HepG2 (cell line): ENCODE results near the gene SBNO1. TPM values are rescaled to one million over a fixed set of nuclear protein-coding genes. Genes with fewer than 3 reads are reported as not detected.
A peak's percentile ranks its signal among the peaks of the same experiment; 100 is the strongest.

Experiments
- HNF4G ChIP-seq, 2 experiments: sonication (generic) in 1 of 2; formaldehyde crosslinking in 1 of 2; IDR thresholded peaks; 2 replicates each; pipeline versions ENCODE4 v1.4.0 to v1.6.1; 2011 to 2020; ENCODE audit warnings: borderline replicate concordance in 2 of 2, low read depth in 2 of 2, mild to moderate bottlenecking in 2 of 2, low read length in 1 of 2, missing genetic modification reagents in 1 of 2, moderate library complexity in 1 of 2
- MEIS2 ChIP-seq: sonication (generic); formaldehyde crosslinking; IDR thresholded peaks from 2 replicates; pipeline ENCODE4 v1.9.0; 2021; ENCODE audit warnings: mild to moderate bottlenecking, missing genetic modification reagents
- MXI1 ChIP-seq: IDR thresholded peaks from 3 replicates; pipeline ENCODE4 v1.6.1; 2012; ENCODE audit warnings: low read depth, low read length, inconsistent platforms, borderline replicate concordance
- SMC3 ChIP-seq: IDR thresholded peaks from 2 replicates; pipeline ENCODE4 v1.6.1; 2011; ENCODE audit warnings: low read length, improper control_type of control experiment
- XRCC5 ChIP-seq: fragments of 200-400 bp; formaldehyde crosslinking; optimal IDR thresholded peaks from 2 replicates; pipeline ENCODE3; 2017; ENCODE audit warnings: mild to moderate bottlenecking, low read length
- ZNF672 ChIP-seq: sonication (generic); formaldehyde crosslinking; IDR thresholded peaks from 2 replicates; pipeline ENCODE4 v1.8.1; 2022; ENCODE audit warnings: missing genetic modification reagents
- ZNF746 ChIP-seq: sonication (generic); formaldehyde crosslinking; IDR thresholded peaks from 2 replicates; pipeline ENCODE4 v1.8.0; 2022; ENCODE audit warnings: mild to moderate bottlenecking, missing genetic modification reagents
- polyA plus RNA-seq, 8 experiments: library from polyadenylated mRNA; depleted of rRNA in 3 of 8; stranded (reverse) in 7 of 8; unstranded in 1 of 8; fragments of >200 nt; fragmentation: Illumina TruSeq in 4 of 8; extraction: Trizol in 4 of 8; gene quantifications; 2 replicates each; pipeline versions ENCODE4 v1.2.1 to v1.2.3, GENCODE V29; 2011 to 2016; ENCODE audit warnings: low read depth in 4 of 8, missing spikeins in 1 of 8, mixed read lengths in 1 of 8; ENCODE audit not compliant: insufficient read depth in 1 of 8
- total RNA-seq, 5 experiments: library from RNA; depleted of rRNA; stranded (reverse); fragments of >200 nt; fragmentation: Illumina TruSeq; extraction: Trizol; gene quantifications; 2 replicates each; pipeline ENCODE4 v1.2.3, GENCODE V29; 2016; ENCODE audit warnings: low read depth in 1 of 5
- TF ChIP-seq, protein P1 (sequence below): sonication (generic); formaldehyde crosslinking; IDR thresholded peaks from 2 replicates; pipeline ENCODE4 v1.8.0; 2022; ENCODE audit warnings: low read depth, missing genetic modification reagents
- TF ChIP-seq, protein P2 (sequence below), 2 experiments: sonication (generic) in 1 of 2; formaldehyde crosslinking in 1 of 2; IDR thresholded peaks; 2 replicates each; pipeline versions ENCODE4 v1.6.1 to v1.9.0; 2014 to 2022; ENCODE audit warnings: antibody characterized with exemption in 1 of 2, borderline replicate concordance in 1 of 2, inconsistent platforms in 1 of 2, low read depth in 1 of 2, missing genetic modification reagents in 1 of 2
- TF ChIP-seq, protein P3 (sequence below): sonication (generic); formaldehyde crosslinking; IDR thresholded peaks from 2 replicates; pipeline ENCODE4 v1.4.0; 2020; ENCODE audit warnings: missing genetic modification reagents, low read depth, mild to moderate bottlenecking, borderline replicate concordance
- TF ChIP-seq, protein P4 (sequence below): sonication (generic); formaldehyde crosslinking; IDR thresholded peaks from 2 replicates; pipeline ENCODE4 v1.5.1; 2020; ENCODE audit warnings: mild to moderate bottlenecking, moderate library complexity, missing genetic modification reagents
- TF ChIP-seq, protein P5 (sequence below): sonication (generic); formaldehyde crosslinking; IDR thresholded peaks from 2 replicates; pipeline ENCODE4 v1.4.0; 2020; ENCODE audit warnings: missing genetic modification reagents
- TF ChIP-seq, protein P6 (sequence below): sonication (generic); formaldehyde crosslinking; IDR thresholded peaks from 2 replicates; pipeline ENCODE4 v1.9.0; 2021; ENCODE audit warnings: missing genetic modification reagents, borderline replicate concordance

The SBNO1 gene
- total and polyA plus RNA-seq, 2 of the 13 experiments (the other 11 are each of a cell fraction or from before 2014, with no cell fraction given), result 10.9 to 40.2 TPM

DNA sequence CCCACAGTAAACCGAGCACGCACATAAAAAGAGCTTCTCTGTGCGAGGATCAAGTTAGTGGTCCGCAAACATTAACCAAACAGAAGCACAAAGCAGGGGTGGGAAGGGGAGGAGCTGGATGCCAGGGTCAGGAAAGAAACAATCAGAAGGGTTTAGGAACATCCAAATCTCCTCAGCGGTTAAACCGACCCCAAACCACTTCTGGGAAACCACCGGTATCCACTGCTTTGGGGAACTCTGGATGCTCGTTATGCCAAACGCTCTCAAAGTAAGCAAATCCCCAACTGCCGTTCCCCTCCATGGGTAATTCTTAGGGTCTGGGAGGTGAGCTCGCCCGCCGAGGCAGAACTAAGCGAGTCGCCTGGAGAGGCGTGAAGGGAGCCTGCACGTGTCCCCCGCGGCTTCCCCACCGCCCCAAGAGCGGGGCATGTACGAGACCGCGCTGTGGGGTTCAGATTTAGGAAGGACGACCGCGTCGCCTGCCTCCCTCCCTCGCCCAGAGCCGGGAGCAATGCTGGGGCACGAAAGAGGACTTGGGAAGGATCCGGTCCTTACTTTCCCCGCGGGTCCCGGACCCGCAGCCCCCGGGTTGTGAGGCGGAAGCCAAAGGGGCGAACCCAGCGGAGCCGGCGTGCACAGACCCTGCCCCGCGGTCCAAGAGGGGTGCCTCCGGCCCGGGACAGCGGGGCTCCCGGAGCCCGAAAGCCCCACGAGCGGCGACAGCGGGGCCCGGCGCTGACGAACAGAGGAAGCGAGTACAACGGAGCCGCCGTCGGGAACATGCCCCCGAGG lies 711 bp downstream of the SBNO1 start (continued):
- TF ChIP-seq, protein P1, sequence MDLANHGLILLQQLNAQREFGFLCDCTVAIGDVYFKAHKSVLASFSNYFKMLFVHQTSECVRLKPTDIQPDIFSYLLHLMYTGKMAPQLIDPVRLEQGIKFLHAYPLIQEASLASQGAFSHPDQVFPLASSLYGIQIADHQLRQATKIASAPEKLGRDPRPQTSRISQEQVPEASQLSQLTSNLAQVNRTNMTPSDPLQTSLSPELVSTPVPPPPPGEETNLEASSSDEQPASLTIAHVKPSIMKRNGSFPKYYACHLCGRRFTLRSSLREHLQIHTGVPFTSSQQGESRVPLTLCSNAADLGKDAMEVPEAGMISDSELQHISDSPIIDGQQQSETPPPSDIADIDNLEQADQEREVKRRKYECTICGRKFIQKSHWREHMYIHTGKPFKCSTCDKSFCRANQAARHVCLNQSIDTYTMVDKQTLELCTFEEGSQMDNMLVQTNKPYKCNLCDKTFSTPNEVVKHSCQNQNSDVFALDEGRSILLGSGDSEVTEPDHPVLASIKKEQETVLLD (CRISPR knock-in tag), result no peak
- TF ChIP-seq, protein P2, sequence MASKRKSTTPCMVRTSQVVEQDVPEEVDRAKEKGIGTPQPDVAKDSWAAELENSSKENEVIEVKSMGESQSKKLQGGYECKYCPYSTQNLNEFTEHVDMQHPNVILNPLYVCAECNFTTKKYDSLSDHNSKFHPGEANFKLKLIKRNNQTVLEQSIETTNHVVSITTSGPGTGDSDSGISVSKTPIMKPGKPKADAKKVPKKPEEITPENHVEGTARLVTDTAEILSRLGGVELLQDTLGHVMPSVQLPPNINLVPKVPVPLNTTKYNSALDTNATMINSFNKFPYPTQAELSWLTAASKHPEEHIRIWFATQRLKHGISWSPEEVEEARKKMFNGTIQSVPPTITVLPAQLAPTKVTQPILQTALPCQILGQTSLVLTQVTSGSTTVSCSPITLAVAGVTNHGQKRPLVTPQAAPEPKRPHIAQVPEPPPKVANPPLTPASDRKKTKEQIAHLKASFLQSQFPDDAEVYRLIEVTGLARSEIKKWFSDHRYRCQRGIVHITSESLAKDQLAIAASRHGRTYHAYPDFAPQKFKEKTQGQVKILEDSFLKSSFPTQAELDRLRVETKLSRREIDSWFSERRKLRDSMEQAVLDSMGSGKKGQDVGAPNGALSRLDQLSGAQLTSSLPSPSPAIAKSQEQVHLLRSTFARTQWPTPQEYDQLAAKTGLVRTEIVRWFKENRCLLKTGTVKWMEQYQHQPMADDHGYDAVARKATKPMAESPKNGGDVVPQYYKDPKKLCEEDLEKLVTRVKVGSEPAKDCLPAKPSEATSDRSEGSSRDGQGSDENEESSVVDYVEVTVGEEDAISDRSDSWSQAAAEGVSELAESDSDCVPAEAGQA (IDR thresholded peaks at IDR 0.05; ENCODE audit: low read depth), result no peak
- TF ChIP-seq, protein P2 (CRISPR knock-in tag; IDR thresholded peaks at IDR 0.05; ENCODE audit: borderline replicate concordance), result no peak
- no peak for TF ChIP-seq XRCC5
- TF ChIP-seq ZNF746 (CRISPR knock-in tag), result 0 out of 2 replicates have a peak, but pooled peaks have one; percentile 10
- no peak for TF ChIP-seq HNF4G (IDR thresholded peaks at IDR 0.05; ENCODE audit: borderline replicate concordance, low read depth, low read length)
- no peak for TF ChIP-seq HNF4G (CRISPR knock-in tag; IDR thresholded peaks at IDR 0.05; ENCODE audit: borderline replicate concordance, low read depth)
- TF ChIP-seq SMC3, result no peak
- TF ChIP-seq, protein P3, sequence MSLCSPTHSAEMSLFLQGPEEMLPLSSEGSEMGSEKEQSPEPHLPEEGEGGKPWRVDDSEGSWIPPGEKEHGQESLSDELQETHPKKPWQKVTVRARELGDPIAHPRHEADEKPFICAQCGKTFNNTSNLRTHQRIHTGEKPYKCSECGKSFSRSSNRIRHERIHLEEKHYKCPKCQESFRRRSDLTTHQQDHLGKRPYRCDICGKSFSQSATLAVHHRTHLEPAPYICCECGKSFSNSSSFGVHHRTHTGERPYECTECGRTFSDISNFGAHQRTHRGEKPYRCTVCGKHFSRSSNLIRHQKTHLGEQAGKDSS, result no peak
- TF ChIP-seq ZNF672 (CRISPR knock-in tag), result no peak
- TF ChIP-seq MXI1, result 0 out of 3 replicates have a peak, but pooled peaks have one; percentile 9
- TF ChIP-seq, protein P4, sequence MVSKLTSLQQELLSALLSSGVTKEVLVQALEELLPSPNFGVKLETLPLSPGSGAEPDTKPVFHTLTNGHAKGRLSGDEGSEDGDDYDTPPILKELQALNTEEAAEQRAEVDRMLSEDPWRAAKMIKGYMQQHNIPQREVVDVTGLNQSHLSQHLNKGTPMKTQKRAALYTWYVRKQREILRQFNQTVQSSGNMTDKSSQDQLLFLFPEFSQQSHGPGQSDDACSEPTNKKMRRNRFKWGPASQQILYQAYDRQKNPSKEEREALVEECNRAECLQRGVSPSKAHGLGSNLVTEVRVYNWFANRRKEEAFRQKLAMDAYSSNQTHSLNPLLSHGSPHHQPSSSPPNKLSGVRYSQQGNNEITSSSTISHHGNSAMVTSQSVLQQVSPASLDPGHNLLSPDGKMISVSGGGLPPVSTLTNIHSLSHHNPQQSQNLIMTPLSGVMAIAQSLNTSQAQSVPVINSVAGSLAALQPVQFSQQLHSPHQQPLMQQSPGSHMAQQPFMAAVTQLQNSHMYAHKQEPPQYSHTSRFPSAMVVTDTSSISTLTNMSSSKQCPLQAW, result no peak; the same call in 1 of the 2 replicates
- no peak for TF ChIP-seq MEIS2 (CRISPR knock-in tag)
- TF ChIP-seq, protein P5, sequence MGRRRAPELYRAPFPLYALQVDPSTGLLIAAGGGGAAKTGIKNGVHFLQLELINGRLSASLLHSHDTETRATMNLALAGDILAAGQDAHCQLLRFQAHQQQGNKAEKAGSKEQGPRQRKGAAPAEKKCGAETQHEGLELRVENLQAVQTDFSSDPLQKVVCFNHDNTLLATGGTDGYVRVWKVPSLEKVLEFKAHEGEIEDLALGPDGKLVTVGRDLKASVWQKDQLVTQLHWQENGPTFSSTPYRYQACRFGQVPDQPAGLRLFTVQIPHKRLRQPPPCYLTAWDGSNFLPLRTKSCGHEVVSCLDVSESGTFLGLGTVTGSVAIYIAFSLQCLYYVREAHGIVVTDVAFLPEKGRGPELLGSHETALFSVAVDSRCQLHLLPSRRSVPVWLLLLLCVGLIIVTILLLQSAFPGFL (CRISPR knock-in tag), result no peak
- TF ChIP-seq, protein P6, sequence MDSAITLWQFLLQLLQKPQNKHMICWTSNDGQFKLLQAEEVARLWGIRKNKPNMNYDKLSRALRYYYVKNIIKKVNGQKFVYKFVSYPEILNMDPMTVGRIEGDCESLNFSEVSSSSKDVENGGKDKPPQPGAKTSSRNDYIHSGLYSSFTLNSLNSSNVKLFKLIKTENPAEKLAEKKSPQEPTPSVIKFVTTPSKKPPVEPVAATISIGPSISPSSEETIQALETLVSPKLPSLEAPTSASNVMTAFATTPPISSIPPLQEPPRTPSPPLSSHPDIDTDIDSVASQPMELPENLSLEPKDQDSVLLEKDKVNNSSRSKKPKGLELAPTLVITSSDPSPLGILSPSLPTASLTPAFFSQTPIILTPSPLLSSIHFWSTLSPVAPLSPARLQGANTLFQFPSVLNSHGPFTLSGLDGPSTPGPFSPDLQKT (CRISPR knock-in tag), result no peak
